K562 (cell line): Measurements from ENCODE around the gene LAMB4.

Experiments
- ATF7 ChIP-seq: fragments of 450-650 bp; IDR thresholded peaks from 2 replicates; pipeline ENCODE4 v1.7.1; 2014; ENCODE audit warnings: mild to moderate bottlenecking, moderate library complexity
- FIP1L1 ChIP-seq: fragments of 200-400 bp; formaldehyde crosslinking; IDR thresholded peaks from 2 replicates; pipeline ENCODE4 v1.6.1; 2018; ENCODE audit warnings: mild to moderate bottlenecking, low read depth, low read length; ENCODE audit not compliant: poor library complexity, severe bottlenecking
- GABPA ChIP-seq: fragments of 200-800 bp; sonication (Bioruptor generic); conservative IDR thresholded peaks from 2 replicates; pipeline ENCODE4 v1.6.1; 2016; ENCODE audit warnings: low read depth, missing genetic modification characterization, missing compliant biosample characterization
- RFX5 ChIP-seq: IDR thresholded peaks from 2 replicates; pipeline ENCODE4 v1.6.1; 2011; ENCODE audit warnings: low read depth, mild to moderate bottlenecking, improper control_type of control experiment, low read length
- SIN3A ChIP-seq, 2 experiments: fragments of 150-350 bp in 1 of 2; IDR thresholded peaks; 2 replicates each; pipeline ENCODE4 v1.6.1; 2011 to 2016; ENCODE audit warnings: borderline replicate concordance in 2 of 2, low read depth in 2 of 2, low read length in 2 of 2, mild to moderate bottlenecking in 2 of 2, moderate library complexity in 2 of 2; ENCODE audit not compliant: control insufficient read depth in 1 of 2
- ZNF133 ChIP-seq: fragments of 250-450 bp; sonication (Bioruptor Pico); IDR thresholded peaks from 2 replicates; pipeline ENCODE4 v1.4.0; 2020; ENCODE audit warnings: mild to moderate bottlenecking
- TF ChIP-seq, protein P1 (sequence below), 3 experiments: IDR thresholded peaks in 2 of 3; conservative IDR thresholded peaks in 1 of 3; 2 replicates each; pipeline ENCODE4 v1.5.1; 2011 to 2012; ENCODE audit warnings: low read length in 3 of 3, mild to moderate bottlenecking in 3 of 3, control low read depth in 2 of 3, improper control_type of control experiment in 1 of 3, inconsistent platforms in 1 of 3, low read depth in 1 of 3, mixed read lengths in 1 of 3, moderate library complexity in 1 of 3; ENCODE audit not compliant: insufficient read depth in 2 of 3
- TF ChIP-seq, protein P2 (sequence below): fragments of 450-650 bp; formaldehyde crosslinking; IDR thresholded peaks from 2 replicates; pipeline ENCODE4 v1.4.0; 2022; ENCODE audit warnings: missing genetic modification characterization
- TF ChIP-seq, protein P3 (sequence below), 2 experiments: IDR thresholded peaks in 1 of 2; conservative IDR thresholded peaks in 1 of 2; 2 replicates each; pipeline ENCODE4 v1.6.1; 2016; ENCODE audit warnings: low read depth in 2 of 2, mild to moderate bottlenecking in 1 of 2, missing compliant biosample characterization in 1 of 2, missing genetic modification characterization in 1 of 2, moderate library complexity in 1 of 2
- TF ChIP-seq, protein P4 (sequence below), 2 experiments: fragments of 450-650 bp; formaldehyde crosslinking in 1 of 2; IDR thresholded peaks; 2 replicates each; pipeline versions ENCODE4 v1.4.0 to v1.6.1; 2014 to 2020; ENCODE audit warnings: mild to moderate bottlenecking in 2 of 2, borderline replicate concordance in 1 of 2, low read depth in 1 of 2
- TF ChIP-seq, protein P5 (sequence below), 3 experiments: fragments of 200-800 bp in 1 of 3; fragments of 250-450 bp in 1 of 3; fragments of 450-650 bp in 1 of 3; sonication (Bioruptor Pico) in 1 of 3; sonication (Bioruptor generic) in 1 of 3; formaldehyde crosslinking in 1 of 3; IDR thresholded peaks; 2 replicates each; pipeline versions ENCODE4 v1.6.1 to v1.8.0; 2016 to 2022; ENCODE audit warnings: mild to moderate bottlenecking in 2 of 3, missing genetic modification characterization in 2 of 3, missing compliant biosample characterization in 1 of 3, moderate library complexity in 1 of 3
- TF ChIP-seq, protein P6 (sequence below), 2 experiments: fragments of 450-650 bp in 1 of 2; sonication (generic) in 1 of 2; formaldehyde crosslinking in 1 of 2; IDR thresholded peaks in 1 of 2; conservative IDR thresholded peaks in 1 of 2; 2 replicates each; pipeline versions ENCODE4 v1.6.1 to v1.8.1; 2016 to 2023; ENCODE audit warnings: mild to moderate bottlenecking in 2 of 2, moderate library complexity in 2 of 2, inconsistent platforms in 1 of 2, missing genetic modification reagents in 1 of 2

DNA sequence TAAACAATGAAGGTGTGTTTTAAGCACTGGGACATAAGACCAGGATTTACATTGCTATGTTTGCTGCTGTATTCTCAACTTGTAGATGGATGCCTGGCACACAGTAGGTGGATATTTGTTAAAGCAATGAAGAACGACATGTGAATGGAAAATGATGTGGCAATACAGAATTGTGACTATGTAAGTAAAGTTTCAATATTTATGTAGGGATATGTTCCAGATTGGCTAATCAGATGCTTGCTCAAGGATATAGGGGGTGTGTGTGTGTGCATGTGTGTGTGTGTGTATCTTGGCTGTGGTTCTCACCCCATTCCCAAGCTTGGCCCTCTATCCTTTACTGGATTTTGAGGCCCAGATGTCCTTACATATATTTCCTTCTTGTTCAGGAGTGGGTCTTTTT is 84.5 kb downstream of the LAMB4 start:
- TF ChIP-seq GABPA (tag) (no peak), FIP1L1 (no peak), ZNF133 (CRISPR knock-in tag) (no peak), SIN3A (IDR thresholded peaks at IDR 0.05; ENCODE audit: borderline replicate concordance in 2 of 2, control insufficient read depth in 1 of 2, low read depth in 2 of 2, low read length in 2 of 2) (no peak), RFX5 (no peak), ATF7 (no peak)
- TF ChIP-seq, protein P1, sequence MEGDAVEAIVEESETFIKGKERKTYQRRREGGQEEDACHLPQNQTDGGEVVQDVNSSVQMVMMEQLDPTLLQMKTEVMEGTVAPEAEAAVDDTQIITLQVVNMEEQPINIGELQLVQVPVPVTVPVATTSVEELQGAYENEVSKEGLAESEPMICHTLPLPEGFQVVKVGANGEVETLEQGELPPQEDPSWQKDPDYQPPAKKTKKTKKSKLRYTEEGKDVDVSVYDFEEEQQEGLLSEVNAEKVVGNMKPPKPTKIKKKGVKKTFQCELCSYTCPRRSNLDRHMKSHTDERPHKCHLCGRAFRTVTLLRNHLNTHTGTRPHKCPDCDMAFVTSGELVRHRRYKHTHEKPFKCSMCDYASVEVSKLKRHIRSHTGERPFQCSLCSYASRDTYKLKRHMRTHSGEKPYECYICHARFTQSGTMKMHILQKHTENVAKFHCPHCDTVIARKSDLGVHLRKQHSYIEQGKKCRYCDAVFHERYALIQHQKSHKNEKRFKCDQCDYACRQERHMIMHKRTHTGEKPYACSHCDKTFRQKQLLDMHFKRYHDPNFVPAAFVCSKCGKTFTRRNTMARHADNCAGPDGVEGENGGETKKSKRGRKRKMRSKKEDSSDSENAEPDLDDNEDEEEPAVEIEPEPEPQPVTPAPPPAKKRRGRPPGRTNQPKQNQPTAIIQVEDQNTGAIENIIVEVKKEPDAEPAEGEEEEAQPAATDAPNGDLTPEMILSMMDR (IDR thresholded peaks at IDR 0.05 in 2 of 3, conservative IDR thresholded peaks at IDR 0.05 in 1 of 3; ENCODE audit: insufficient read depth in 2 of 3, low read depth in 1 of 3, low read length in 3 of 3), result no peak
- TF ChIP-seq, protein P2, sequence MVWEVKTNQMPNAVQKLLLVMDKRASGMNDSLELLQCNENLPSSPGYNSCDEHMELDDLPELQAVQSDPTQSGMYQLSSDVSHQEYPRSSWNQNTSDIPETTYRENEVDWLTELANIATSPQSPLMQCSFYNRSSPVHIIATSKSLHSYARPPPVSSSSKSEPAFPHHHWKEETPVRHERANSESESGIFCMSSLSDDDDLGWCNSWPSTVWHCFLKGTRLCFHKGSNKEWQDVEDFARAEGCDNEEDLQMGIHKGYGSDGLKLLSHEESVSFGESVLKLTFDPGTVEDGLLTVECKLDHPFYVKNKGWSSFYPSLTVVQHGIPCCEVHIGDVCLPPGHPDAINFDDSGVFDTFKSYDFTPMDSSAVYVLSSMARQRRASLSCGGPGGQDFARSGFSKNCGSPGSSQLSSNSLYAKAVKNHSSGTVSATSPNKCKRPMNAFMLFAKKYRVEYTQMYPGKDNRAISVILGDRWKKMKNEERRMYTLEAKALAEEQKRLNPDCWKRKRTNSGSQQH (CRISPR knock-in tag), result no peak
- TF ChIP-seq, protein P3, sequence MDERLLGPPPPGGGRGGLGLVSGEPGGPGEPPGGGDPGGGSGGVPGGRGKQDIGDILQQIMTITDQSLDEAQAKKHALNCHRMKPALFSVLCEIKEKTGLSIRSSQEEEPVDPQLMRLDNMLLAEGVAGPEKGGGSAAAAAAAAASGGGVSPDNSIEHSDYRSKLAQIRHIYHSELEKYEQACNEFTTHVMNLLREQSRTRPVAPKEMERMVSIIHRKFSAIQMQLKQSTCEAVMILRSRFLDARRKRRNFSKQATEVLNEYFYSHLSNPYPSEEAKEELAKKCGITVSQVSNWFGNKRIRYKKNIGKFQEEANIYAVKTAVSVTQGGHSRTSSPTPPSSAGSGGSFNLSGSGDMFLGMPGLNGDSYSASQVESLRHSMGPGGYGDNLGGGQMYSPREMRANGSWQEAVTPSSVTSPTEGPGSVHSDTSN (CRISPR knock-in tag; IDR thresholded peaks at IDR 0.05; ENCODE audit: low read depth), result no peak
- TF ChIP-seq, protein P3 (tag; conservative IDR thresholded peaks at IDR 0.05; ENCODE audit: low read depth), result no peak
- TF ChIP-seq, protein P4, sequence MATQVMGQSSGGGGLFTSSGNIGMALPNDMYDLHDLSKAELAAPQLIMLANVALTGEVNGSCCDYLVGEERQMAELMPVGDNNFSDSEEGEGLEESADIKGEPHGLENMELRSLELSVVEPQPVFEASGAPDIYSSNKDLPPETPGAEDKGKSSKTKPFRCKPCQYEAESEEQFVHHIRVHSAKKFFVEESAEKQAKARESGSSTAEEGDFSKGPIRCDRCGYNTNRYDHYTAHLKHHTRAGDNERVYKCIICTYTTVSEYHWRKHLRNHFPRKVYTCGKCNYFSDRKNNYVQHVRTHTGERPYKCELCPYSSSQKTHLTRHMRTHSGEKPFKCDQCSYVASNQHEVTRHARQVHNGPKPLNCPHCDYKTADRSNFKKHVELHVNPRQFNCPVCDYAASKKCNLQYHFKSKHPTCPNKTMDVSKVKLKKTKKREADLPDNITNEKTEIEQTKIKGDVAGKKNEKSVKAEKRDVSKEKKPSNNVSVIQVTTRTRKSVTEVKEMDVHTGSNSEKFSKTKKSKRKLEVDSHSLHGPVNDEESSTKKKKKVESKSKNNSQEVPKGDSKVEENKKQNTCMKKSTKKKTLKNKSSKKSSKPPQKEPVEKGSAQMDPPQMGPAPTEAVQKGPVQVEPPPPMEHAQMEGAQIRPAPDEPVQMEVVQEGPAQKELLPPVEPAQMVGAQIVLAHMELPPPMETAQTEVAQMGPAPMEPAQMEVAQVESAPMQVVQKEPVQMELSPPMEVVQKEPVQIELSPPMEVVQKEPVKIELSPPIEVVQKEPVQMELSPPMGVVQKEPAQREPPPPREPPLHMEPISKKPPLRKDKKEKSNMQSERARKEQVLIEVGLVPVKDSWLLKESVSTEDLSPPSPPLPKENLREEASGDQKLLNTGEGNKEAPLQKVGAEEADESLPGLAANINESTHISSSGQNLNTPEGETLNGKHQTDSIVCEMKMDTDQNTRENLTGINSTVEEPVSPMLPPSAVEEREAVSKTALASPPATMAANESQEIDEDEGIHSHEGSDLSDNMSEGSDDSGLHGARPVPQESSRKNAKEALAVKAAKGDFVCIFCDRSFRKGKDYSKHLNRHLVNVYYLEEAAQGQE (IDR thresholded peaks at IDR 0.05; ENCODE audit: borderline replicate concordance), result no peak
- TF ChIP-seq, protein P4 (CRISPR knock-in tag; IDR thresholded peaks at IDR 0.05; ENCODE audit: low read depth), result no peak
- TF ChIP-seq, protein P5, sequence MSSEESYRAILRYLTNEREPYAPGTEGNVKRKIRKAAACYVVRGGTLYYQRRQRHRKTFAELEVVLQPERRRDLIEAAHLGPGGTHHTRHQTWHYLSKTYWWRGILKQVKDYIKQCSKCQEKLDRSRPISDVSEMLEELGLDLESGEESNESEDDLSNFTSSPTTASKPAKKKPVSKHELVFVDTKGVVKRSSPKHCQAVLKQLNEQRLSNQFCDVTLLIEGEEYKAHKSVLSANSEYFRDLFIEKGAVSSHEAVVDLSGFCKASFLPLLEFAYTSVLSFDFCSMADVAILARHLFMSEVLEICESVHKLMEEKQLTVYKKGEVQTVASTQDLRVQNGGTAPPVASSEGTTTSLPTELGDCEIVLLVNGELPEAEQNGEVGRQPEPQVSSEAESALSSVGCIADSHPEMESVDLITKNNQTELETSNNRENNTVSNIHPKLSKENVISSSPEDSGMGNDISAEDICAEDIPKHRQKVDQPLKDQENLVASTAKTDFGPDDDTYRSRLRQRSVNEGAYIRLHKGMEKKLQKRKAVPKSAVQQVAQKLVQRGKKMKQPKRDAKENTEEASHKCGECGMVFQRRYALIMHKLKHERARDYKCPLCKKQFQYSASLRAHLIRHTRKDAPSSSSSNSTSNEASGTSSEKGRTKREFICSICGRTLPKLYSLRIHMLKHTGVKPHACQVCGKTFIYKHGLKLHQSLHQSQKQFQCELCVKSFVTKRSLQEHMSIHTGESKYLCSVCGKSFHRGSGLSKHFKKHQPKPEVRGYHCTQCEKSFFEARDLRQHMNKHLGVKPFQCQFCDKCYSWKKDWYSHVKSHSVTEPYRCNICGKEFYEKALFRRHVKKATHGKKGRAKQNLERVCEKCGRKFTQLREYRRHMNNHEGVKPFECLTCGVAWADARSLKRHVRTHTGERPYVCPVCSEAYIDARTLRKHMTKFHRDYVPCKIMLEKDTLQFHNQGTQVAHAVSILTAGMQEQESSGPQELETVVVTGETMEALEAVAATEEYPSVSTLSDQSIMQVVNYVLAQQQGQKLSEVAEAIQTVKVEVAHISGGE (CRISPR knock-in tag; IDR thresholded peaks at IDR 0.05), result no peak
- TF ChIP-seq, protein P6, sequence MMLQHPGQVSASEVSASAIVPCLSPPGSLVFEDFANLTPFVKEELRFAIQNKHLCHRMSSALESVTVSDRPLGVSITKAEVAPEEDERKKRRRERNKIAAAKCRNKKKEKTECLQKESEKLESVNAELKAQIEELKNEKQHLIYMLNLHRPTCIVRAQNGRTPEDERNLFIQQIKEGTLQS (IDR thresholded peaks at IDR 0.05), result no peak
- TF ChIP-seq, protein P6 (CRISPR knock-in tag; conservative IDR thresholded peaks at IDR 0.05), result no peak
